Retinal pigment epithelial cell (primary cell): ENCODE measurements around the gene SSUH2.
"Not testable (repeated sequence)": the region's sequence is repeated elsewhere in the genome, so short reads cannot be mapped to it uniquely, and the experiment has no call there.

ENCODE experiments used
- DNase-seq: peaks from one replicate; pipeline ENCODE4 v3.0.0-alpha.2; 2010; ENCODE audit warnings: low read depth
- H3K4me3 ChIP-seq: 2 replicates; pipeline ENCODE4 v1.5.1; 2011; ENCODE audit warnings: mild to moderate bottlenecking, low read length, control low read depth, moderate library complexity
- CTCF ChIP-seq: conservative IDR thresholded peaks from 2 replicates; pipeline ENCODE4 v1.5.1; 2011; ENCODE audit warnings: low read depth, low read length, control low read depth, inconsistent platforms

SSUH2 gene

GRCh38 chr3:8655387-8655835 lies 10.8 kb upstream of the SSUH2 start:
- H3K4me3 ChIP-seq = no peak overlapping the region
- no peak for DNase-seq
- no peak for TF ChIP-seq CTCF

GRCh38 chr3:8654572-8655329 lies 10.2 kb upstream of the SSUH2 start:
- H3K4me3 ChIP-seq, DNase-seq: not testable (repeated sequence)

- H3K4me3 ChIP-seq = no peak overlapping the region
- no peak for DNase-seq
- TF ChIP-seq CTCF = no peak
These were observed 9.3 kb upstream of the SSUH2 start for GRCh38 chr3:8653800-8654408.

- TF ChIP-seq CTCF = no peak
- DNase-seq = no peak
- no peak overlapping the region for H3K4me3 ChIP-seq
These were observed 7.9 kb upstream of the SSUH2 start for GRCh38 chr3:8652324-8652987.

GRCh38 chr3:8651418-8652323 lies 7.1 kb upstream of the SSUH2 start:
- no peak for DNase-seq
- H3K4me3 ChIP-seq = no peak overlapping the region
- no peak for TF ChIP-seq CTCF

- no peak for TF ChIP-seq CTCF
- H3K4me3 ChIP-seq = no peak overlapping the region
- peak; percentile 61 for DNase-seq
These were observed 6.2 kb upstream of the SSUH2 start for GRCh38 chr3:8650583-8651416.
